ENCODE data around the gene OARD1.

OARD1 gene

DNA sequence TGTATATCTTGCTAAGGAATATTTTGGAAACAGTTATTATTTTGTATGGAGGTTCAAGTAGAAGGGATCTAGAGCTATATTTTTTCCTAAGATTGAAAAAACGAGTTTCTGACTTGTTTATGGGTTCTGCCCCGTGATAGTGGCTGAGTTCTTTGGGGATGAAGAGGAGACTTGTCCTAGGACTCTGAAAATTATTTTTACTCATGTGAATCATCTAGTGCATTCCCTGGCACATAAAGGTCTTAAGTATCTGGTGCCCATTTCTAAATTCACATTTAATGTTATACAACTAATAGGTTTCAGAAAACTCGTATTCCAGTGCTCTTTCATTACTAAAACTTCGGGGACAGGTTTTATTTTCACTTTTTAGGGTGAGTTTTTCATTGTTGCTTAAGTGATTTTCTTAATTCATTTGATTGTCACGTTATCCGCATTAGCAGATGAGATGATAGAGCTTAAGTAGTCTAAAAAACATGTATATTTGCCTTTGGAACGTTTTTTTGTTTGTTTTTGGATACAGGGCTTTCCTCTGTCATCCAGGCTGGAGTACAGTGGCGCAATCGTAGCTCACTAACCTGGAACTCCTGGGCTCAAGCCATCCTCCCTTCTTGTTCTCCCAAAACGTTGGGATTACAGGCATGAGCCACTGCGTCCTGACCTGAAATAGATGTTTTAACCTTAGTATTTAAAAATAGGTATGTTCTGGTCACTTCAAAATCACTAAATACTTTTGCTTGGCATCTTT is 2.7 kb upstream of the OARD1 start:
- no peak for DNase-seq

DNA sequence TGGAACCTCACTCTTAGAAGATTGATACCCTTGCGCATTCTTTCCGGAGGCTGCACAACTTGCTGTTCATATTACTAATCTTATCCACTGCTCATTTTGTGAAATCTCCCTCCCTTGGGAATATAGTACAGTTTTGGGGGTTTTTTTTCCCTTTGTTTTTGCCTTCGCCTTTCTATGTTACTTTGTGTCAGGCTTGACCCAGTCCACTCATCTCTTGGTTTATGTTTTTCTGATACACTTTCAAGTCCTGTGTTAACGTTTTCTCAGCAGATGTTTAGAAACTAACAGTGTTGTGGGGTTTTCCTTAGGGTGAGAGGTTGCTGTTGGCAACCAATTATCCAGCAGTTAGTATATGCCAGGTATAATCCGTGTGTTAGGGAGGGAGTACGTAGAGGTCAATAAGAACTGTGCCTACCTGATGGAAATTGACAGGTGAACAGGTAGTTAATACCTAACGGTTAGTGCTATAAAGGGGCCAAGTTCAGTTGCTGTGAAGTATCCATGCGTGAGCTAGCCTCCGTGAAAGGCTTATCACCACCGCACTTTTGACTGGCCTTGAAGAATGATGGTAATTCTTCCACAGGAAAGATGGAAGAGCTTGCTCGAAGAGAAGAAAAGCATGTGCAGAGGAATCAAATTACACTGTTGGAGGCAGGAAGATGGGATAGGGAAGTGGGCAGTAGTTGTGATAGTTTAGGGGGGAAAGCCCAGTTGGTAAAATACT is 2.0 kb upstream of the OARD1 start:
- no peak for DNase-seq

DNA sequence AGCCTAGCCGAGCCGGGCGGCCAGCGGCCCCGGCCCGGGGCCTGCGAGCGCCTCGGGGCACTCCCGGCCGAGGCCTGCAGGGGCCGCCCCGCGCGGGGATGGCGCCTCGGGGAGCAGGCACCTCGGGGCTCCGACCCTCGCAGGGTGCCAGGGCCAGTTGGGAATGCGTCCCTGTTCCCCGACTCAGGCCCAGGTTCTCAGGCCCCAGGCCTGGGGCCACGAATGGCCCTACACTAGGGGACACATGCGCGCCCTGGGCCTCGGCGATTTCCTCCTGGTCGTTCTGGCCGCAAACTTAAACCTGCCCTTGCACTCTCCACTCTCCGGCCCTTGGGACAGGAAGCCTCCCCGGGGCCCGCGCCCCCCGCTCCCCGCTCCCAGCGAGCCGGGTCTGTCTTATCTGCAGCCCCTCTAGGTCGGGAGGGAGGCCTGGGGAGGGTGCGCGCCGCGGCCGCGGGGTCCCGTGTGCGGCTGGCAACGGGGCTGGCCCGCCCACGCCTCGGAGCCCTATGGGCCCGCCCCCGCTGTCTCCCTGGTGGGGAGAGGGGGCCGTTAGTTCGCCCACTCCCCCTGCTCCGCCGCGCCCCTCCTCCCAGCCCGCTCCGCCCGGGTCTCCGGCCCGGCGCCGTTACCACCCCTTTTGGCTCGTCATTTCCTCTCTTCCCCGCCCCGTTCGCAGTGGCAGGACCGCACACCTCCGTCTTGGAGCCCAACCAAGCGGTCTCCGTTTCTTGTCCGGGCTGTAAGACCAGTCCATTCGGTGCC is 1.2 kb upstream of the OARD1 start:
- peak; percentile 88 for DNase-seq

DNA sequence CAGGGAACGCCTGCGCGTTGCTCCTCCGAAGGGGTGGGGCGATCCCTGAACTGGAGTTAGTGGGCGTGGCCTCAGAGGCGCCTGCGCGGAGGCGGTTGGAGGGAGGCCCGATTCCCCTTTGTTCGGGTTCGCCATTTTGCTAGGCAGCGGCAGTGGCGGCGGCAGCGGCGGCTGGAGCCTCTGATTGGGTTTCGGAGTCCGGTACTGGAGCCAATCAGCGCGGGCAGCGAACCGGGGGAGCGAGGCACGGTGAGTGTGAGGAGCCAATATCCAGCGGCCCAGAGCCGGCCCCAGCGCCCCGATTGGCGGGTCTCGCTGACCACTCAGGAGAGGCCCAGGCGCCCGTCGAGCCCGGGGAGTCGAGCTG is 663 bp upstream of the OARD1 start, which contains the start of gene NFYA:
Gene NFYA, plus strand, starts transcription at position 139 of the 367 bp plus-strand sequence. CDS start 6,116 bp downstream, outside the sequence.
- no peak for DNase-seq

DNA sequence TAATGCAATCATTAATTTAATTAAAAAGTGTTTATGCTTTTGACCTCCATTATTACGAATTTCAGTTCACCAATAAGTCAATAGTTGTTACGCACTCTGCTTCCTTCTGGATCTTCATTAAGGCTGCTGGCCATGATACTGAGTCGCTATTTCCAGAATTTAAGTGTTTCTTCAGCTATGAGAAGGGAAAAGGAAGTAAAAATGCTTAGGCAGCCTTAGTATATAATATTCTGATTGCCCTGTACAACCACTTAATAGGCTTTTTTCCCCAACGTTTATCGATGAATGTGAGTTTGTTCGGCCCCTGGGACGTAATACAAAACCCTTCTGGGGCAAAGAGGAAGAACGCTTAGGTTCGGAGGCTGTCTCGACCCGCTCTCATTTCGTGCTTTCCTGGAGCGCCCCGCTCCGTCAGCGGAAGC is 644 bp downstream of the OARD1 start:
- peak; percentile 81 for DNase-seq

DNA sequence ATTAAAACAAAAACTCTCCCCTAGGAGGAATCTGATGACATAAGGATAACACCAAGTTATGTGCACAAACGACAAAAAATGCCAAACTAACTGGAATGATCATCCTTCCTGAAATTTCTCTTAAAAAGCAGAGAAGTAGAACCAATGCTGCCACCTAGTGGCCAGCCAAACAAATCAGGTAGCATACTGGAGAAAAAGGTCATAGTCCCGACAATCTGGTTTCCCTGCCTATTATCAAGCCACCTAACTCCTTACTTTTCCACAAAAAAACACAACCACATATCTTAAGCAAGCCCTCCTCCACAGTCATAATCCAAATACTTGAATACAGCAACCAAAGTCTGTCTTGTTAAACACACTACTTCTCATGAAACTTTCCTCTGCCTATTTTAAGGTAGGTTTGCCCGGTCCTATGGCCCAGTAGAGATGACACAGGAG is 5.3 kb downstream of the OARD1 start:
- DNase-seq, result peak; percentile 72

DNA sequence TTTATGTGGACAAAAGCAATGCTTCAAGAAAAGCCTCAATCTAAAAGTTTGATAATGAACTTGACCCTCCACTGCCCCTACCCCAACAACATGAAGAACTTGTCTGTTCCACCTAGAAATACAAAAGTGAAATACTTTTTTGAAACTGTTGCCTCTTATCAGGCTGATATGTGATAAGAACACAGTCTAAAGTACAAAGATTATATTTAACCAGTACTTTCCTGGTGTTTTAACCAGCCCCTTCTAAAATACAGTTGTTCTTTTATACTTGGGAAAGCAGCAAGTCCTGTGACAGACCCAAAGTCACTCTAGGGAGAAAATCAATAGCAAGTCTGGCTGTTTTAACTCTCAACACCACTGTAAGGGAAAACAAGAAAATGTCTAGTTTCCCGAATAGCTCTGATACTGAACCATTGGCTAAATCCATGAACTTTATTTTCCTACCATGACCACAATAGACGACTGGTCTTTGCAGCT is 6.6 kb downstream of the OARD1 start:
- no peak for DNase-seq

DNA sequence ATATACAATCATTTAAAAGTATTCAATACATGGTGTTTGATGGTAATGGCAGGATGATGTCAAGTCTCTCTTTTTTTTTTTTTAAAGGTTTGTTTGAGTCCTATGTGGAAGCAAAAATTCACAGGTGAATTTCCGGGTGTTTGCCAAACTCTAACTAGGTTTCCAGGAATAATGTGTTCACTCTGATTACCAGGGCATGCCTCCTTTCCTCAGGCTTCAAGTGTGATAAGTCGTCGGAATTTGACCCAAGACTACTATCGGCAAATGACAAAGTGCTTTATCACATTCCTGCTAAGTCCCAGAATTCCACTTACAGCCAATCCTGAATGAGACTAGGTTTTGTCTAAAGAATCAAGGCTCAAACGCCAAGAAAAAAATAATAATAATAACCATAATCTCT is 7.3 kb downstream of the OARD1 start:
- DNase-seq, result no peak

DNA sequence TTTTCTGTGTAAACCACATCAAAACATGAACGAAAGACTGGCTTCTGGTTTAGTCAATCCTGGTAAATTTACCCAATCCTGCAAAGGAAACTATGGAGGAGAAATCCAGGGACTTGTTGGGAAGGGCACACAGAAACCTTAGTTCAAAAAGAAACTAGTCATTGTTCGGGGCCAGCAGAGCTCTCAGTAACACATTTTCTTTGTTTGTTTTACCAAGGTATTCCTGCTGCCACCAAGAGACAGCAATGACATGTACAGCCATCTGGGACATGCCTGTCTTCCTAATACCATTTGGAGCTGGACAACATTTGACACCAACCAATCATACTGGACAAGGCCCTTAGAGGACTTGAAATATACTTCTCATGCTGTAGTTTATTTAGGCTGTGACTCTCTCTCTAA is 8.3 kb downstream of the OARD1 start:
- DNase-seq, result no peak

DNA sequence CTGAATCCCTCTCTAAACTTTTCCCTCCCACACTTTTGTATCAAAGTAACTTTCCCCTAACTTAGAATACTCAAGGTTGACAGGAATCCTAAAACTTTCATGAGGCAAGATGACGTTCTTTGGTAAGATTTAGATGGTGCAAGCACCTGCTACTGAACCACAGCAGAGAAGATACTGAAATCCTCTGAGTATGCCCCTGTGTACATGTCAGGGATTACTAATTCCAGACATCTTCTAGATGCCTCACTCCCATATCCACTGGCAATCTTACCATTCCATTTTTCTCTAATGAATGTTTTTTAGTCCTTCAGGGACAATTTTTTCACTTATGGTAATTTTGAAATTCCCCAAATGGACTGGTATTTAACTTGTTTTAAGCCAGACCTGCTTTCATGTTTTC is 10.1 kb downstream of the OARD1 start:
- DNase-seq, result no peak

DNA sequence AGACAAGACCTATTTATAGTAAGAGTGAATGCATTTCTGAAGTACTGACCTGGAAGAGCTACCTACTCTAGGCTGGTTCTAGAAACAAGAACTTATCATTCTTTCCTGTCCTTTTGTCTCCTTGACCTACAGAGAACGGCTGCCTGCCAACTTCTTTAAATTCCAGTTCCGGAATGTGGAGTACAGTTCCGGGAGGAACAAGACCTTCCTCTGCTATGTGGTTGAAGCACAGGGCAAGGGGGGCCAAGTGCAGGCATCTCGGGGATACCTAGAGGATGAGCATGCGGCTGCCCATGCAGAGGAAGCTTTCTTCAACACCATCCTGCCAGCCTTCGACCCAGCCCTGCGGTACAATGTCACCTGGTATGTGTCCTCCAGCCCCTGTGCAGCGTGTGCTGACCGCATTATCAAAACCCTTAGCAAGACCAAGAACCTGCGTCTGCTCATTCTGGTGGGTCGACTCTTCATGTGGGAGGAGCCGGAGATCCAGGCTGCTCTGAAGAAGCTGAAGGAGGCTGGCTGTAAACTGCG is 10.9 kb downstream of the OARD1 start:
- DNase-seq, result no peak

DNA sequence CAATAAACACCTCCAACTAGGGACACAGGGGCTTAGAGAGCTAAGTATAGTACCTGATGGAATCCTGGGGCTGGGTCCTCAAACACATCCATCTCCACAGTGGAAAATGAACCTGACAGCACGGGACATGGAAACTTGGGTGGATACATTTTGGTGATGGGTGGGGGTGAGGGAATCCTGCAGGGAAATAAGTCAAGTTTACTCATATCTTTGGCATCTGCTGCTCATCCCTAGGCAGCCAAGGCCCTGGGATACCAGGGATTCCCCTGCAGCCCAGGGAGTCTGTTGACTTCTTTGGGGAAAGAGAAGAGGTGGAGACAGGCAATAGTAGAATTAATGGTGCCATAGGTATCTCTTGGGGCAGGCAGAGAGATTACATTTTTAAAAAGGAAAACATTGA is 12.6 kb downstream of the OARD1 start:
- DNase-seq, result no peak

DNA sequence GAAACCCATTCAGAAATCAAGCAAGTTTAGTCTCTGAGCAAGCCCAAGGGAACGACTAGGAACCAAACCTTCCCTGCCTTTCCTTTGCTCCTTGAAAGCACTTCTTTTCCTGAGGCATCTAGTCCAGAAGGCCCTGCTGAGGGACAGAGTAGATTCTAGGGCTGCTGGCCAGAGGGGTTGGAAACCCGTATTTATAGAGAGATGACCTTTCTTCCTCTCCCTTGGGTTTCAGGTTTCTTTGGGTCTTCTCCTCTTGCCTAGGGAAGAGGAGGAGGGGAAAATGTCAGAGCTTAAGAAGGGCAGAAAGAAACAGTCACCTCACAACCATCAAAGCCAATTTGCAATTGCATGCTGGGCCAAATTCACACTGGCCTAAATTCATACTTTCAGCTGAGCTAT is 13.4 kb downstream of the OARD1 start:
- no peak for DNase-seq

DNA sequence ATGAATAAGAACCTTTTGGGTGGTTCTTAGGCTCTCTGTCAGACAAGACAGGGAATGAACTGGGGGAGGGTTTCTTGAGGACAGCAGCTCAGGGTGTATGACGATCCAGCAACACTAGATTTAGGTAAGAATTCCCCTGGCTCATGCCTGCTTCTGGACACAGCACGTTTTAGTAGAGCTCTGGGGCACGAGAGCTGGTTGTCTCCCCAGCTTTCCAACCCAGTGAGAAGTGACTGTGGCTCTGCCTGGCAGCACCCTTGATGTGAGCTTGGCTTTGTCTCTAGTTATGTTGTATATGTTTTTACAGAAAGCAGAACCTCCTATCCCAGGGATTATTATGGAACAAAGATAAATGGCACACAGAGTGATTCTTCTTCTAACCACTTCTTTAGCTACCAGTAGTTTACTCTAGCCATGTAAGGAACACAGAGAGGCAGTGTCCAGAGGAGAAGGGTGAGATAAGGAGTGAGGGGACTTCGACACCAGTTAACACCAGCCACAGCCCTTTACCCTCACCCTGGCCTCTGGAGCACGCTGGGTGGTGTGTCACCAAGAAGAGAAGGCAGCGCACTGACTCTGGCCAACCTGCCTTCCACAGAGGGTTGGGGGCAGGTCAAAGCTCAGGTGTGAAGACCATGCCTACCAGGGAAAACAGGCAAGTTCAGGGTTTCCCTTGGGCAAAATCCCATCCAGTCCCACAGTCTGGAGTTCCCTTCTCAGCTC is 15.2 kb downstream of the OARD1 start:
- DNase-seq, result no peak

DNA sequence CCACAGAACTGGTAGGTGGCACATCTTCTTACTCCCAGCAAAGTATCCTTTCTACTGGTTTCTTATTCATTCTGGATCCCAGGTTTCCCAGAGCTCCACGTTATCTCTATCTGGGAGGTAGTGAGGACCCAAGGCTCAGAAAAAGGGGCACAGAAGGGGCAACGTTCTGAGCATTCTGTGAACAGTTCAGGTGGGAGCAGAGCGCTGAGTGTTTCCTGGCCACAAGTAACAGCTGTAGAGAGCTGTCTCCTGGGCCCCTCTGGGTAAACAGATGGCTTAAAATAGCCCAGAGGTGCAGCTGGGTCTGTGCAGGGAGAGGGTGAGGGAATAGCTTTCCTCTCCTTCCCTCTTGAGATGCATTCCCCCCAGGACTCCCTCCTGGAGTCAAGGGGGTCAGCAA is 17.0 kb downstream of the OARD1 start:
- DNase-seq, result no peak

DNA sequence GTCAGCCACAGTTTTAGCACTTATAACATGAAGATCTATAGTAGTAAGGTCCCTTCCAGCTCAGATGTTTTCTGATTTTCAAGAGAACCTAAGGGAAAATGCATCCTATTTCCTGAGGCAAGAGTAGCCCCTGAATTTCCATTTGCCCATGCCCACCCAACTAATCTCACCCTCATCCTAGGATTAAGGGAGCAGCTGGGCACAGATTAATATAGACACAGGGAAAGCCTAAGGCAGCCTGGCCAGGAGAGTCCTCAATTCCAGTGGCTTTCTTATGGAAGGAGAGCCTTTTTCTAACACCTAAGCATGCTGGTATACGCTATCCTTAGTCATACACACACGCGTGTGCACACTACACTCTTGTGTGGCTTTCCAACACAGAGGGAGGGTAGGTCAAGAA is 17.6 kb downstream of the OARD1 start:
- no peak for DNase-seq

DNA sequence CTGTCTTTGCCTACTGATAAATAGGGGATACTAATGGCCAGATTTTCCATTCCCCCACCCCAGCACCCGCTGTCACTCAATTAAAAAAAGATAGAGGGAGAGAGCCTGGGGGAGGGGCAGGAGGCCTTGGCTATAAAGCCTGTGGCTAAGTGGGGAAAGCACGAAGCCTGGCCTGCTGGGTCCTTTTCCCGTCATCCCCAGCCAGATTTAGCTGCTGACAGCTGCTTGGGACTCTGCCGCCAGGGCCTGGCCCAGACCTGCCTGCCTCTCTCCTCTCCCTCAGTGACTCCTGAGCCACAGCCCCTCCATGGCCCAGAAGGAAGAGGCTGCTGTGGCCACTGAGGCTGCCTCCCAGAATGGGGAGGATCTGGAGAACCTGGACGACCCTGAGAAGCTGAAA is 19.1 kb downstream of the OARD1 start, which contains the start of gene APOBEC2:
Gene APOBEC2, plus strand, starts transcription at position 162 of the 400 bp plus-strand sequence. Its CDS starts 146 bp downstream, at position 308.
- DNase-seq, result no peak

DNA sequence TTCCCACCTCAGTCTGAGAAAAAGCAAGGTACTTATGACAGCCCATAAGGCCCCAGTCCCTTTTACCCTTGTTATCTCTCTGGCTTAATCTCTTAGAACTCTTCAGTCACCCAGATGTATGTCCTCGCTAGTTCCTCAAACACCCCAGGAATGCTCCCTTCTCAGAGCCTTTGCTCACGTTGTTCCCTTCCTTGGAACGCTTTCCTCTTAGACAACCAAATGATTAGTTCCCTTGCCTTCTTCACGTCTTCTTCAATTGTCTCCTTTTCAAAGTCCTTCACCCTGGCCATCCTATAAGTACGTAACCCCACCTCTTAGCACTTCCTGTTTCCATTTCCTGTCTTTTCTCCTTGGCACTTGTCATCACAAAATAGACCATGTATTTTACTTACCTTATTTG is 20.3 kb downstream of the OARD1 start:
- no peak for DNase-seq

DNA sequence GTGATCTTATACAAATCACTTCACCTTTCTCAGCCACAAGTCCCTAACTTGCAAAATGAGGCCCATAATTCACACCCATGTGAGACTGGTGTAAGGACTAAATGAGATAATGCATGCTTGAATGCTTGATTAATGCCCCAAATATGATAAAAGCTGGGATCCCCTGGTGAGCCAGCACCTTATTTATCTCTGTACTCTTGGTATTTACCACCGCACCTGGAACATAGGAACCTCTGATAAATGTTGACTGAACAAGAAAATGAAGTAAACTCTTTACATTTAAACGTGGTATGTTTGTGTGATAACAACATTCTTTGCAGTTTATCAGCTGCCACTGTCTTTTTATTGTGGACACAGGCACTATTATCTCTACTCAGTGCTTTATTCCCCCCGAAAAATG is 21.6 kb downstream of the OARD1 start:
- no peak for DNase-seq

DNA sequence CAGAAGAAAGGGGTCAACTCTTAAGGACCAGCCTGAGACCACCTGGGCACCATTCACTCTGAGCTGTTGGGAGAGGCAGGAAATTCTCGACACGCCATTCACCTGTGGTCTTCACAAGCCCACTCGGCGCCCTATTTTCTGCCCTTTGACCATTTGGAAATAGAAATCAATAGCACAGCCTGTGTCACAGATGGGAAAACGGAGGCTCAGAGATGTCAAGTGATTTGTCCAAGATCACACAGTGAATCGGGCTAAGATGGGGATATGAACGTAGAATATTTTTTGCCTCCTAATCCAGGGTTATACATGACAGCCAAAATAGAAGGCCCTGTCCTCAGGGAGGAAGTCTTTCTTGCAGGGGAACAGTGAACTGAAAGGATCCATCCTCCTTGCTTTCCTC is 22.2 kb downstream of the OARD1 start:
- DNase-seq, result no peak

DNA sequence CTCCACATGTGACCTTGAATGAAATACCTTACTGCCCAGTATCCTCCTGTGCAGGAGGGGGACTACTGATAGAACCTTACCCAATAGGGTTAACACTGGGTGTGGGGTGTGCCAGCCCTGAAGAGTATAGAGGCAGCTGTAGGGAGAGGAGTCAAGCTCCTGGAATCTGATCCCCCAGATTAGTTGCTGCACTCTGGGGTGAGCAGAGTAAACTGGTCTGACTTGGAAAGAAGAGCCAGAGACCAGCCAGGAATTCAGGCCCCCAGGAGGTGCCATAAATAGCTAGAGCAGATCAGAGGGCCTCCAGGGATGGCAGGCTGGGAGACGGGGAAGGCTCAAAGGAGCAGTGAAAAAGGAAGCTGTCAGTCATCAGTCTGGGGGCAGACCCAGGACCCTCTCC is 22.6 kb downstream of the OARD1 start:
- no peak for DNase-seq
